ENCODE data around the gene MSL3B.

- TF ChIP-seq EZH2 (IDR thresholded peaks at IDR 0.05; ENCODE audit: borderline replicate concordance, low read depth, low read length, poor library complexity, severe bottlenecking) (no peak), CTCF (conservative IDR thresholded peaks at IDR 0.05; ENCODE audit: low read depth, low read length) (no peak)
Measured at GRCh38 chr2:233818639-233819621, 49.3 kb downstream of the MSL3B start.
